NCI-H345 treated with DMSO at 0.1 percent for 48 hours (cell line): ENCODE results near the gene SUPT3H.

ENCODE experiments used
- DNase-seq: peaks from one replicate; lab custom pipeline; 2025; ENCODE audit not compliant: unreplicated experiment; lab: John Stamatoyannopoulos, UW

SUPT3H gene

DNA sequence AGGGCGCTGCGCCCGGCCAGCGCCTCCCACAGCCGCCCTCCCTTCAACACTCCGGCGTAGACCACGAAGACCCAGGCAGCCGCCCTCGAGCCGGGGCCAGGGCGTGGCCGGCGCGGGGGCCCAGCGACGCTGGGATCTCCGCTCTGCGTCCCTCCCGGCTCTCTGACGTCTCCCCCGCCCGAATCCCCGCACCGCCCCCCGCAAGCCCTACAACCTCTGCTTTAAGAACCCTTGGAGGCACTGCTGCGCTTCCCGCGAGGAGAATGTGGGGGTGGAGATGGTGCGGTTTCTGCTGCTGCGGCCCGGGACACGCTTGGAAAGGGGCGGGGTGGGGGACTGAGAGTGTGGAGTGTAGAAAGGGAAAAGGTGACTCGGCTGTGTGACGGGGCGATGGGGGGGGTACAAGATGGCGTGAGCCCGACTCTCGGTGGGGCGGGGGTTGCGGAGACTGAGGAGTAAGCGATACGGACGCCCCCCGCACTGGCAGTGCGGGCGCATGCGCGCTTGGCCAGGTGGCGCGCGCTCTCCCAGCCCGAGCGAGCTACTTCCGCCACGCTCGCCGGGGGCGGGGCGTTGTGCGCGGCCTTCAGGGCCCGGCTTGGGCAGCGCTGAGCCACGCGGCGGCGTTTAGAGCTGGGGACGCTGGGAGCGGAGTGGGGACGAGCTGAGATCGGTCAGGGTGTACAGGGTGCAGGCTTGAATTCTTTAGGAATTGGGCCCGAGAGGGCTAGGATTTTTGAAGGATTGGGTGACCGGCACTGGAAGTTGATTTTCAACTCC is at the start of gene SUPT3H:
TSS of gene SUPT3H (minus strand) at position 381 of the 780 bp plus-strand sequence.
- peak; percentile 90 for DNase-seq

DNA sequence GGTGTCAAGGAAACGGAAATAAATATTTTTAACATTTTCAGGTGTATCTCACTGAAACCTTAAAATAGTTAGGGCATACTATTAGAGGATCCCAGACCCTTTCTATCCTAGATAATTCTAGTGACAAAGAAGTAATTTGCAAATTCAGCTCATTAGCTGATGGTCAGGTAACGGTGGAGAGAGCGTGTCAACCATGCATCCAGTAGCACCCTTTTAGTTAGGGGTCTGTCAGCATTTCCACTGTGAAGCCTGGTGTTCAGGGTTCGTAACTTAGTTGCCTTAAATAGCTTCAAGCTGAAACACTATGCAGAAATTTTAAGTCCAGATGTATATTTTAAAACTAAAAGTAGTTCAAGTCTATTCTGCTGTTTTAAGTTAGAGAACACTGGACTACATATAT is 48.5 kb upstream of the SUPT3H start:
- DNase-seq, result no peak

DNA sequence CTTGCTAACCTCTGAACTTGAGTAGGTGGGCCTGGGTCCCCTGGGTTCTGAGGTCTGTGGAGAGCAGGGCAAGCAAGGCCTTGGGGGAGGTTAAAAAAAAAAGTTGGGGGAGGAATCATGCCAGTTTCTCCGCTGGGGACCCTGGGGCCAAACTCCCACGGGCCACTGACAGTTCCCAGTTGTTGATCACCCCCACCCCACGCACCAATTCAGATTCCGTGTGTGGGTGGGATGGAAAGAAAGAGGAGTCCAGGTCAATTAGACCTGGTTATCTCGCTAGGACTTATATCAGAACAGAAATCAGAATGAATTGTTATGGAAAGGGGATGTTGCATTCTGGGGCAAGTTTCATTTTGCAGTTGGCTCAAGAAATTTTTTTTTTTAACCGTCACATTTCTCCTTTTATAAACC is 46.7 kb upstream of the SUPT3H start:
- no peak for DNase-seq

- DNase-seq, result no peak
Observed at GRCh38 chr6:45423824-45424450, 46.2 kb upstream of the SUPT3H start.

GRCh38 chr6:45423111-45423823 is 45.5 kb upstream of the SUPT3H start:
- DNase-seq, result no peak

- peak; percentile 3 for DNase-seq
Observed at GRCh38 chr6:45422503-45423110, 44.9 kb upstream of the SUPT3H start.

- DNase-seq, result peak; percentile 31
Observed at GRCh38 chr6:45421709-45422502, 44.2 kb upstream of the SUPT3H start.

DNA sequence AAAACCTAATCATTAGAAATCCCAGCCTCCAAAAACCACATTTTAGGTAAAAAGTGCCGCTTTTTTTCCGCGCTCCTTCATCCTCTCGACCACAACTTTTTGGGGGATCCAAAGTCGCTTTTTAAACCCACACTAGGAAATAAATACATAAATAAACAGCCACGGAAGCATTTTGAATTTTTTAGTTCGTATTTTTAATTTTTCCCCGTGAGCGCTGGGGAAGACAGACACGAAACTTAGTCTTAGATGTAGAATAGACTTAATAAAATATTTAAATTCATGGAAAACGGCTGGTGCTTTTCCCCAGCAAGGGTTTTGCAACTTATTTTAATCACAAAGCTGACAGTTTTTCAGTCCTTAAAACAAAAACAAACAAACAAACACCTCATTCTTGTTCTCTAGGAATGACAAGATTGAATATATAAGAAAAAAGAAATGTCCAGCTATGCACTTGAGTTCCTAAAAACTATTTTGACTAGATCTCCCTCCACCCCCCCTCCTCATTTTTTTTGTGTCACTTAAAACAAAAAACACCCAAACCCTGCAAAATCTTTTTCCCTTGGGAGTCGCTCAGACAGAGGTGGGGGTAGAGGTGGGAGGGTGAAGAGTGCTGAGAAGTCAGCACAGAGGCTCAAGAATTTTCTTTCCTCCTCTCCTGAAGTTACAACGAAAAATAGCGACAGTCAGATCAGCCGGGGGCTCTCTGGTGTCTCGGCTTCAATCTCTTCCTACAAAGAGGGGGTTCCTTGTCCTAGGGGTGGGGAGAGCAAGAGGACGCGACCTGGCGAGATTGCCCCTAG is 43.4 kb upstream of the SUPT3H start:
- no peak for DNase-seq

- DNase-seq, result no peak
Observed at GRCh38 chr6:45420083-45420908, 42.6 kb upstream of the SUPT3H start.

- DNase-seq, result no peak
Observed at GRCh38 chr6:45419571-45420082, 41.9 kb upstream of the SUPT3H start.

DNA sequence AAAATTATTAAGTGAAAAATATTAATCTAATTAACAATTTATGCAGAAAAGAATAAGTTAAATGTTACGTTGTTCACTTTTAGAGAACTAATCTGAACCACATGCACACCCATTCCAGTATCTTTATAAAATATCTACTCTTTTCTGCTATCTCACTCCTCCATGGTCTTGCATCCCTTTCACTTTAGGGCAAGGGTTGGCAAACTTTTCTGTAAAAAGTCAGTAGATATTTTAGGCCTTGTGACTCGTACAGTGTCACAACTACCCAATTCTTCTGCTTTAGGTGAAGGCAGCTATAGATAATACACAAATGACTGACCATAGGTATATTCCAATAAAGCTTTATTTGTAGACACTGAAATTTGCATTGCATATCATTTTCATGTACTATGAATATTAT is 39.7 kb upstream of the SUPT3H start:
- no peak for DNase-seq

DNA sequence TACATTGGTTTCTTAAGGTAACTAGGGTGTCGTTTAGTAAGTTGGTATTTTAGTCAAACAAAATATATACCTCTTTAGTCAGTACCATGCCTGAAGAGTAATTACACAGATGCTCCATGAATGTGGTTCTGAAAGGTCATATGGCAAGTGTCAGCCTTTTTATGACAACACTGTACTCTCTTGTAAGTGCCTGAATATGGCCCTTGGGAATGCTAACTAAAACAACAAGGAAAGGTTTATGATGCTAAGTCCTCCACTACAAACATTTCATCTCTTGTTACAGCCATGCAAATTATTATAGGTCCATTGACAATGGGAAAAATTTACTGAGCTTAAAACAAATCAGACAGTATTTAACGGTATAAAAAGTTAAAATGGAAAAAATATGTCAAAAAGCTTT is 39.0 kb upstream of the SUPT3H start:
- DNase-seq, result no peak

DNA sequence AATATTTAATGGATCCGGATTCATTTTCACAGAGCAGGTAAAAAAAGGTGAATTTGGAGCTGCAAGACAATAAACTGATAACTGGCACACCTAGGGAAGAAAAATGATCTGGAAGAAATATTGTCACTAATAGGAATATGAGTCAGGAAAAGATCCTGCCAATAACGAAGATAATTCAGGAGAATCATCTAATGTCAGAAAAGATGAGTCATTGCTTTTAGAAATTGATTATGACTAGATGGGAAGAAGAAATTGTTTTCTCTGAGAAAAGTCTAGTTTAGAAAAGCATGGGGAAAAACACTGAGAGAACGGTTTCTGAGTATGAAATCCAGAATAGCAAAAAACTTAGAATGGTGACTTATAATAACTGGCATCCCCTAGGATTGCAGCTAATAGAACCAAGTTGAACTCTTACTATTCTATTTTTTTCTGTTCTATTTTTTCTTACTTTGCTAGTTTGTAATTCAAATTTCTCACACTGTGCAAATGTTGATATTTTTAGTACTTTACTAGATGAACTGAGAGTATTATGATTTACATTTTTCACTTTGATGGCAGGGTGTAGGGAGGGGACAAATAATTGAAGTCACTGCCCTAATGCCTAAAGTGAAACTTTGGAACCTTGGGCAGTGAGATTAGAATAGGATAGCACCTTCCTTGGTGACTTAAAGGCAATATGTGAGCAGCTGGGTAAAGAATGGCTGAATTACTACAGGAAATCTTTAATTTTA is 38.2 kb upstream of the SUPT3H start:
- no peak for DNase-seq

- no peak for DNase-seq
Observed at GRCh38 chr6:45415315-45415714, 37.6 kb upstream of the SUPT3H start.

GRCh38 chr6:45411959-45412358 is 34.2 kb upstream of the SUPT3H start:
- DNase-seq, result no peak

DNA sequence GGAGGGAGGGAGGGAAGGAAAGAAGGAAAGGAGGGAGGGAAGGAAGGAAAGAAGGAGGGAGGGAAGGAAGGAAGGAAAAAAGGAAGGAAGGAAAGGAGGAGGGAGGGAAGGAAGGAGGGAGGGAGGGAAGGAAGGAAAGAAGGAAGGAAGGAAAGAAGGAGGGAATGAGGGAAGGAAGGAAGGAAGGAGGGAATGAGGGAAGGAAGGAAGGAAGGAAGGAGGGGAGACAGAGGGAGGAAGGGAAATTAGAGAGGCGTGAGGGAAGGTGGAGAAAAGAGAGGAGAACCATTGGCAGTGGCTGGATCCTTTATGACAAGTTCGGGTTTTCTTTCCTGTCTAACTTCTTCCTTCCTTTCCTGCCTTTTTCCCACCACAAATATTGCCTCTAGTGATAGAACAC is 22.3 kb upstream of the SUPT3H start:
- DNase-seq, result no peak

- no peak for DNase-seq
Observed at GRCh38 chr6:45398075-45398813, 20.5 kb upstream of the SUPT3H start.
